Endothelial cell of umbilical vein (primary cell): Measurements from ENCODE around the gene ZDHHC3.

Experiments
- CTCF ChIP-seq, 2 donors: IDR thresholded peaks; 1 replicate in 1 of 2; 2 replicates in 1 of 2; pipeline ENCODE4 v1.5.1; 2011; ENCODE audit warnings: low read length in 2 of 2, mild to moderate bottlenecking in 2 of 2, moderate library complexity in 2 of 2, control low read depth in 1 of 2, inconsistent platforms in 1 of 2, low read depth in 1 of 2; ENCODE audit not compliant: insufficient read depth in 1 of 2; ENCODE audit errors: extremely low read depth in 1 of 2
- EZH2 ChIP-seq: IDR thresholded peaks from 2 replicates; pipeline ENCODE4 v1.6.1; 2012; ENCODE audit warnings: borderline replicate concordance, low read depth, mild to moderate bottlenecking, moderate library complexity, low read length, inconsistent platforms; ENCODE audit not compliant: severe bottlenecking
- JUN ChIP-seq: IDR thresholded peaks from 2 replicates; pipeline ENCODE4 v1.6.1; 2011; ENCODE audit warnings: borderline replicate concordance, low read depth; ENCODE audit not compliant: insufficient read length, insufficient read depth
- MAX ChIP-seq: IDR thresholded peaks from 2 replicates; pipeline ENCODE4 v1.6.1; 2011; ENCODE audit not compliant: insufficient read depth, insufficient read length
- POLR2A ChIP-seq: IDR thresholded peaks from 2 replicates; pipeline ENCODE4 v1.6.1; 2012; ENCODE audit warnings: low read depth, mild to moderate bottlenecking, control low read depth, low read length
- POLR2AphosphoS5 ChIP-seq: IDR thresholded peaks from 2 replicates; pipeline ENCODE4 v1.6.1; 2012; ENCODE audit warnings: low read depth, mild to moderate bottlenecking, control low read depth, low read length, moderate library complexity; ENCODE audit not compliant: insufficient read depth

GRCh38 chr3:44993471-44994205, 17.7 kb upstream of the ZDHHC3 start:
- TF ChIP-seq POLR2A (no peak), CTCF (IDR thresholded peaks at IDR 0.05; ENCODE audit: extremely low read depth in 1 of 2, insufficient read depth in 1 of 2, low read depth in 1 of 2, low read length in 2 of 2) (no peak), EZH2 (no peak), POLR2AphosphoS5 (no peak), MAX (no peak), JUN (no peak)
